Measurements from ENCODE around the gene GARIN5A.

Gene GARIN5A

GRCh38 chr19:50512112-50512998 lies 35.7 kb upstream of the GARIN5A start:
- TF ChIP-seq CTCF (IDR thresholded peaks at IDR 0.05) = no peak
- no peak overlapping the region for H3K27ac ChIP-seq
- no peak for DNase-seq (ENCODE audit: low spot score)
- H3K4me3 ChIP-seq = no peak overlapping the region

- peak; percentile 99 for DNase-seq (ENCODE audit: low spot score)
- H3K27ac ChIP-seq = peak within 1 kb of the TSS; percentile 67 to 85
- no peak for TF ChIP-seq CTCF (IDR thresholded peaks at IDR 0.05)
- H3K4me3 ChIP-seq = peak within 1 kb of the TSS; percentile 89
Observed at GRCh38 chr19:50511069-50511822, 34.6 kb upstream of the GARIN5A start, which contains the start of gene JOSD2. Gene JOSD2, minus strand, starts transcription at chr19:50511191. Its CDS starts 760 bp downstream, at chr19:50510431.

- Histone ChIP-seq H3K27ac (peak overlapping the region; percentile 67 to 85), H3K4me3 (peak overlapping the region; percentile 89)
- no peak for DNase-seq (ENCODE audit: low spot score)
- no peak for TF ChIP-seq CTCF (IDR thresholded peaks at IDR 0.05)
Observed at GRCh38 chr19:50510700-50511068, 34.0 kb upstream of the GARIN5A start.

GRCh38 chr19:50510121-50510670 lies 33.5 kb upstream of the GARIN5A start:
- H3K27ac ChIP-seq = peak overlapping the region in 1 of 2 donors; percentile 85
- no peak for DNase-seq (ENCODE audit: low spot score)

GRCh38 chr19:50509366-50509765 lies 32.7 kb upstream of the GARIN5A start:
- Histone ChIP-seq H3K4me3 (no peak overlapping the region), H3K27ac (no peak overlapping the region)
- TF ChIP-seq CTCF (IDR thresholded peaks at IDR 0.05) = no peak
- DNase-seq (ENCODE audit: low spot score) = no peak

More at GRCh38 chr19:50510121-50510670, 33.5 kb upstream of the GARIN5A start:
- no peak for TF ChIP-seq CTCF (IDR thresholded peaks at IDR 0.05)
- H3K4me3 ChIP-seq = peak overlapping the region; percentile 89

- Histone ChIP-seq H3K27ac (no peak overlapping the region), H3K4me3 (no peak overlapping the region)
- TF ChIP-seq CTCF (IDR thresholded peaks at IDR 0.05) = no peak
- no peak for DNase-seq (ENCODE audit: low spot score)
Observed at GRCh38 chr19:50508843-50509190, 32.2 kb upstream of the GARIN5A start.

Measured in coronary artery (tissue), 2 donors.